Thyroid gland (tissue), 4 donors: ENCODE data around the gene SMIM3.

Source experiments
- POLR2A ChIP-seq, 2 donors: fragments of 450-650 bp; IDR thresholded peaks; one replicate each; pipeline ENCODE4 v1.6.1; 2017; ENCODE audit warnings: antibody characterized with exemption in 2 of 2, mild to moderate bottlenecking in 2 of 2, moderate library complexity in 1 of 2
- TF ChIP-seq, protein P1 (sequence below), 6 experiments: fragments of 200-600 bp in 3 of 6; fragments of 450-650 bp in 3 of 6; sonication (generic) in 3 of 6; IDR thresholded peaks; one replicate each; pipeline ENCODE4 v1.5.1; 2016 to 2019; ENCODE audit warnings: antibody characterized with exemption in 6 of 6, mild to moderate bottlenecking in 2 of 6, inconsistent platforms in 1 of 6, moderate library complexity in 1 of 6

DNA sequence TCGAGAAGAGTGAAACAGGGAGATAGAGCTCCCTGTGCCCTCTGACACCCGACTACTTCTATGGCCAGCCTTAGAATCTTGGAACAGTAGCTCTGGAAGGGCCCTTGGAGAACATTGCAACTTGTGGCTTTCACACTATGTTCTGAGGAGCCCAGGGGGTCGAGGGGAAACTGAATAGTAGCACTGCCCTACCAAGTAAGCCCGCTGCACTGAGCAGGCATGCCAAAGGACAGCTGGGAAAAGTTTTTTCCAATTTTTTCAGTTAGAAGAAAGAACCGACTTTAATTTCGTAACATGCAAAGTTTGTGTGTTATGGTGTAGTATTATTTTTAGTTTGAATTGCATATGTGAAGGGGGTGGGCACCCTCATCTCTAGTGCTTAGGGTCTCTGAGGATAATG, 10.9 kb downstream of the SMIM3 start:
- TF ChIP-seq POLR2A (IDR thresholded peaks at IDR 0.05): no peak
- TF ChIP-seq, protein P1, sequence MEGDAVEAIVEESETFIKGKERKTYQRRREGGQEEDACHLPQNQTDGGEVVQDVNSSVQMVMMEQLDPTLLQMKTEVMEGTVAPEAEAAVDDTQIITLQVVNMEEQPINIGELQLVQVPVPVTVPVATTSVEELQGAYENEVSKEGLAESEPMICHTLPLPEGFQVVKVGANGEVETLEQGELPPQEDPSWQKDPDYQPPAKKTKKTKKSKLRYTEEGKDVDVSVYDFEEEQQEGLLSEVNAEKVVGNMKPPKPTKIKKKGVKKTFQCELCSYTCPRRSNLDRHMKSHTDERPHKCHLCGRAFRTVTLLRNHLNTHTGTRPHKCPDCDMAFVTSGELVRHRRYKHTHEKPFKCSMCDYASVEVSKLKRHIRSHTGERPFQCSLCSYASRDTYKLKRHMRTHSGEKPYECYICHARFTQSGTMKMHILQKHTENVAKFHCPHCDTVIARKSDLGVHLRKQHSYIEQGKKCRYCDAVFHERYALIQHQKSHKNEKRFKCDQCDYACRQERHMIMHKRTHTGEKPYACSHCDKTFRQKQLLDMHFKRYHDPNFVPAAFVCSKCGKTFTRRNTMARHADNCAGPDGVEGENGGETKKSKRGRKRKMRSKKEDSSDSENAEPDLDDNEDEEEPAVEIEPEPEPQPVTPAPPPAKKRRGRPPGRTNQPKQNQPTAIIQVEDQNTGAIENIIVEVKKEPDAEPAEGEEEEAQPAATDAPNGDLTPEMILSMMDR (IDR thresholded peaks at IDR 0.05): no peak
